ENCODE measurements around the gene DMC1. TPM values are rescaled to one million over a fixed set of nuclear protein-coding genes. Genes with fewer than 3 reads are reported as not detected.
"Not testable (repeated sequence)": the region's sequence is repeated elsewhere in the genome, so short reads cannot be mapped to it uniquely, and the experiment has no call there.

The DMC1 gene
- total RNA-seq, 4 donors from 2014 or later: 1.1 to 7.2 (median 5.2) TPM; not detected in 1

DNA sequence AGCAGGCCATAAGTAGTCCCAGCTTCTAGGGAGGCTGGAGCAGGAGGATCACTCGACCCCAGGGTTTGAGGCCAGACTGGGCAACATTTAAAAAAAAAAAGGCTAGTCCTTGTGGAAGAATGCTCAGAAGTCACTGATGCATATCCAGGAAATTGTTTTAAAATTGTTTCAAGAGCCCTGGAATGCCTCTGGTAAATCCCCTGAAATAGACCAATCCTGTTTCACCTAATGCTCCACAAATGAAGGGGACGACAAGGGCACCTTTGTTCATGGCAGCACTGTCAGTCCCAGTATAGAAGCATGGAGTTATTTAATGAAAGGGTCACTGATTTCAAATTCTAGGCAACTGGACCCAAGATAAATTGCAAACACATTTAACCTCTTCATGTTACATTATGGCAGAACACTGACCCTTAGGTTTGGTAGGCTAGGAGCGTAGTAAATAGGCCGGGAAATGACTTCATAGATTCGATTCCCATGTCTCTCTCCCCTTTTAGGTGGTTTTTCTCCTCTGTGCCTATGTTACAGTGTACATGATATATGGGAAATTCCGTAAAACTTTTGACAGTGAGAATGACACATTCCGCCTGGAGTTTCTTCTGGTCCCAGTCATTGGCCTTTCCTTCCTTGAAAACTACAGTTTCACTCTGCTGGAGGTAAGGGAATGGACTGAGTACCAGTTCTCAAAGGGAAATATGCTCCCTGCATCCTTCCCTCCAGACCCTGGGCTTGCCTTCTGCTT, 90.7 kb downstream of the DMC1 start:
- H3K4me3 ChIP-seq: no peak overlapping the region
- H3K4me1 ChIP-seq: peaks cover 0 to 2% (median 0%) of the 10 kb centered on the region in 3 donors
- DNase-seq: no peak
- H3K27me3 ChIP-seq: no peaks in the 10 kb centered on the region
- H3K27ac ChIP-seq: no peak overlapping the region
- no peak for TF ChIP-seq POLR2A (IDR thresholded peaks at IDR 0.05)
- TF ChIP-seq, protein P1, sequence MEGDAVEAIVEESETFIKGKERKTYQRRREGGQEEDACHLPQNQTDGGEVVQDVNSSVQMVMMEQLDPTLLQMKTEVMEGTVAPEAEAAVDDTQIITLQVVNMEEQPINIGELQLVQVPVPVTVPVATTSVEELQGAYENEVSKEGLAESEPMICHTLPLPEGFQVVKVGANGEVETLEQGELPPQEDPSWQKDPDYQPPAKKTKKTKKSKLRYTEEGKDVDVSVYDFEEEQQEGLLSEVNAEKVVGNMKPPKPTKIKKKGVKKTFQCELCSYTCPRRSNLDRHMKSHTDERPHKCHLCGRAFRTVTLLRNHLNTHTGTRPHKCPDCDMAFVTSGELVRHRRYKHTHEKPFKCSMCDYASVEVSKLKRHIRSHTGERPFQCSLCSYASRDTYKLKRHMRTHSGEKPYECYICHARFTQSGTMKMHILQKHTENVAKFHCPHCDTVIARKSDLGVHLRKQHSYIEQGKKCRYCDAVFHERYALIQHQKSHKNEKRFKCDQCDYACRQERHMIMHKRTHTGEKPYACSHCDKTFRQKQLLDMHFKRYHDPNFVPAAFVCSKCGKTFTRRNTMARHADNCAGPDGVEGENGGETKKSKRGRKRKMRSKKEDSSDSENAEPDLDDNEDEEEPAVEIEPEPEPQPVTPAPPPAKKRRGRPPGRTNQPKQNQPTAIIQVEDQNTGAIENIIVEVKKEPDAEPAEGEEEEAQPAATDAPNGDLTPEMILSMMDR (IDR thresholded peaks at IDR 0.05): no peak
- H3K9me3 ChIP-seq: no peaks in the 10 kb centered on the region
- H3K36me3 ChIP-seq: peaks cover 7 to 52% (median 20%) of the 10 kb centered on the region in 3 donors
- intact Hi-C loops (cut with DNase I): no loop called here
- 70 to 73% methylated on average over 7 of the region's 7 CpGs for WGBS, 2 donors

DNA sequence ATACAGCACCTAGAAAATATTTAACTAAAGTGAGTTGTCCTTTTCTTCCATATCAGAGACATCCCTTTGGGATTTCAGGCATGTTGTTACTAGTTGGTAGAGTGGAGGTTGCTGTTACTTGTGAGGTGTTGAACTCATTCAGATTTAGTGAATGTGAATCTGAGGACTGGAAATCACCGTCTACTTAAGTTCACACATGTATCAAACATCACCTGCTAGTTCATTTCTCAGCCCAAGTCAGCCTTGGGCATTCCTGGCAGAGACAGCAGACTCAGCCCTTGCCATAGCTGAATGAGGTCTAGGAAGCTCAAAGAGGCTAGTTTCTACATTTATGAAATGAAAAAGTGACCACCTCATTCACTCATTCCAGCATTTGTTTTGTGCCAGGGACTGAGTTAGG, 92.4 kb downstream of the DMC1 start:
- Histone ChIP-seq H3K27ac (no peak overlapping the region), H3K4me1 (peaks cover 0 to 2% (median 0%) of the 10 kb centered on the region in 3 donors), H3K9me3 (no peaks in the 10 kb centered on the region), H3K36me3 (peaks cover 0 to 35% (median 7%) of the 10 kb centered on the region in 3 donors), H3K4me3 (no peak overlapping the region), H3K27me3 (no peaks in the 10 kb centered on the region)
- no peak for DNase-seq
- TF ChIP-seq, protein P1 (IDR thresholded peaks at IDR 0.05): no peak
- TF ChIP-seq POLR2A (IDR thresholded peaks at IDR 0.05): no peak
- 20 to 60% methylated on average over 1 of the region's 1 CpG for WGBS, 2 donors
- intact Hi-C loops (cut with DNase I): no loop called here

DNA sequence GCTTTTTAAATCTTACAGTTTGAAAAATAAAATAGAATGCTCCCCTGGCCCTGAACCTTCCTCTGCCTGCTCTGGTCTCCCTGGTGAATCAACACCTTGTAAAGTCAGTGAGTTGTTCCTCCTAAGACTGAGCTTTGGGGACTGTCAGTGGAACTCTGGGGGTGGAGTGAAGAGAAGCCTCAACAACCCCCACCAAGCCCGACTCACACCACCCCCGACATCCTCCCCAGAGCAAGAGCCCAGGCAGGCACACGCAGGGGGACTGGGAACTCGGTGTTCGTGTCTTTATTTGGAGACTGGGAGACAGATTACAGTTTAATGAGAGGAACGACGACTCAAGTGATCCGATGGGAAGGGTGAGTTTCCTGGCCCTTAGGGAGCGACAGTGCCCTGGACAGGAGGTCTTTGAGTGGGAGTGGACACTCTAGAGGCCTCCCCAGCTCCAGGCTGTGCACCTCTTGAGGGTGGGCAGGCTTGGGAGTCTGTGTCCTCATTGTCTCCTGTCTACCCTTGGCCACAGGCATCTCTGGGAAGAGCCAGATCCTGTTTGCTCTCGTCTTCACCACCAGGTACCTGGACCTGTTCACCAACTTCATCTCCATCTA, 95.9 kb downstream of the DMC1 start:
- no peaks in the 10 kb centered on the region for H3K27me3 ChIP-seq
- WGBS, 2 donors: 77 to 78% methylated on average over 5 to 10 of the region's 10 CpGs

DNA sequence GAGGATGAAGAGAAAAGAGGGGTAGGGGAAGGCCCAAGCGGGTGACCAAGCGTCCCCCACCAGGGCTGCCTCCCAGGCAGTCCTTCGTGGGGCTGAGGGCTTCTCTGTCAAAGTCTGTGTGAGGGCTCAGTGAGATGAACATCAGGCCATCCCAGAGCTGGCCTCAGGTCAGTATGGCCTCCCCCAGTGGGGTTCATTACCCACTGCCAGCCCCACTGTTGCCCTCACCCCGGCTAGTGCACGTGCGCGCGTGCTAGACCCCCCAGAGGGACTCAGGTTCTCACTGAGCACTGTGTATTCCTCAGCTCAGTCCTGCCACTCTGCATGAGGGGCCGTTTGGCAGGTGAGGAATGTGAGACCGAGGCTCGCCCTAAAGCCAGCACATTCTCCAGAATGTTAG, 98.7 kb downstream of the DMC1 start:
- WGBS, 2 donors: 88 to 94% methylated on average over 7 to 8 of the region's 11 CpGs
- Histone ChIP-seq H3K27ac (no peak overlapping the region), H3K36me3 (no peaks in the 10 kb centered on the region), H3K4me3 (no peak overlapping the region), H3K27me3 (peaks cover 0 to 15% (median 0%) of the 10 kb centered on the region in 4 donors), H3K4me1 (peaks cover 10 to 22% (median 10%) of the 10 kb centered on the region in 3 donors), H3K9me3 (no peaks in the 10 kb centered on the region)
- TF ChIP-seq POLR2A (IDR thresholded peaks at IDR 0.05): no peak
- TF ChIP-seq, protein P1 (IDR thresholded peaks at IDR 0.05): no peak
- intact Hi-C loops (cut with DNase I): no loop called here
- no peak for DNase-seq

More for the DNA sequence above, 95.9 kb downstream of the DMC1 start:
- Histone ChIP-seq H3K36me3 (peaks cover 0 to under 1% (median 0%) of the 10 kb centered on the region in 3 donors), H3K27ac (no peak overlapping the region), H3K9me3 (no peaks in the 10 kb centered on the region), H3K4me1 (peaks cover 0 to 2% (median 1%) of the 10 kb centered on the region in 3 donors), H3K4me3 (no peak overlapping the region)
- DNase-seq: no peak
- TF ChIP-seq POLR2A (IDR thresholded peaks at IDR 0.05): no peak
- TF ChIP-seq, protein P1 (IDR thresholded peaks at IDR 0.05): no peak
- intact Hi-C loops (cut with DNase I): no loop called here

DNA sequence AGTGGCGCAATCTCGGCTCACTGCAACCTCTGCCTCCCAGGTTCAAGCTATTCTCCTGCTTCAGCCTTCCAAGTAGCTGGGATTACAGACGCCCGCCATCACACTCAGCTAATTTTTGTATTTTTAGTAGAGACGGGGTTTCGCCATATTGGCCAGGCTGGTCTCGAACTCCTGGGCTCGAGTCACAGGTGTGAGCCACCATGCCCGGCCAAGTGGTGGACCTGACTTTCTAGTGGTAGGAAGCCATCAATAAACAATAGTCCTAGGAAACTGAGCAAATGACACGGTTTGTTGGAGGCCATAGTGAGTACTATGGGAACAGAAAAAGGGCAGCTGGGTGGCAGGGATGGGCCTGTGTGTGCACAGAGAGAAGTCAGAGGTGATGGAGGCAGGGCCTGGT, 99.8 kb downstream of the DMC1 start:
- intact Hi-C loops (cut with DNase I); H3K27ac ChIP-seq; H3K9me3 ChIP-seq; H3K36me3 ChIP-seq; H3K4me3 ChIP-seq; DNase-seq: not testable (repeated sequence)
- 89 to 91% methylated on average over 2 to 8 of the region's 10 CpGs for WGBS, 2 donors
- peaks cover 0 to 26% (median 0%) of the 10 kb centered on the region in 4 donors for H3K27me3 ChIP-seq
- peaks cover 10 to 22% (median 10%) of the 10 kb centered on the region in 3 donors for H3K4me1 ChIP-seq

All from esophagus squamous epithelium (tissue), 5 donors.